HEK293 (cell line): ENCODE measurements around the gene DIP2C.
"Not testable (repeated sequence)": the region's sequence is repeated elsewhere in the genome, so short reads cannot be mapped to it uniquely, and the experiment has no call there.

Experiments
- CTCF ChIA-PET: fragments of 350-600 bp; formaldehyde crosslinking; extraction: SDS; loops from one replicate; lab custom pipeline; 2021; ENCODE audit warnings: antibody characterized with exemption; lab: Yijun Ruan, JAX
- POLR2A ChIA-PET: fragments of 300-600 bp; formaldehyde crosslinking; extraction: SDS; loops from one replicate; lab custom pipeline; 2020; ENCODE audit warnings: antibody characterized with exemption, inconsistent platforms; lab: Yijun Ruan, JAX
- H3K27ac ChIP-seq: fragments of 200-500 bp; sonication (Bioruptor generic); 2 replicates; pipeline ENCODE4 v1.5.1; 2014; ENCODE audit warnings: low read depth, low read length, control low read depth, inconsistent platforms; ENCODE audit errors: extremely low read depth
- H3K36me3 ChIP-seq, 2 experiments: fragments of 200-500 bp in 1 of 2; sonication (Bioruptor generic) in 1 of 2; 1 replicate in 1 of 2; 2 replicates in 1 of 2; pipeline ENCODE4 v1.5.1; 2014 to 2017; ENCODE audit warnings: inconsistent platforms in 2 of 2, low read length in 2 of 2; ENCODE audit not compliant: control insufficient read depth in 2 of 2, insufficient read depth in 1 of 2
- H3K4me1 ChIP-seq: fragments of 200-500 bp; sonication (Bioruptor generic); 2 replicates; pipeline ENCODE4 v1.5.1; 2014; ENCODE audit warnings: mild to moderate bottlenecking, low read length, inconsistent platforms; ENCODE audit not compliant: control insufficient read depth, insufficient read depth
- H3K4me3 ChIP-seq: 2 replicates; pipeline ENCODE4 v1.5.1; 2011; ENCODE audit warnings: low read depth, mild to moderate bottlenecking, control low read depth, low read length, moderate library complexity
- H3K9me3 ChIP-seq: fragments of 200-500 bp; sonication (Bioruptor generic); 2 replicates; pipeline ENCODE4 v1.5.1; 2014; ENCODE audit warnings: low read depth, low read length, inconsistent platforms; ENCODE audit not compliant: control insufficient read depth, insufficient read depth
- GLI2 ChIP-seq: fragments of 450-650 bp; formaldehyde crosslinking; IDR thresholded peaks from 2 replicates; pipeline ENCODE4; 2017; ENCODE audit warnings: missing biosample characterization, missing genetic modification characterization, low read depth, borderline replicate concordance
- GLI4 ChIP-seq: fragments of 450-650 bp; formaldehyde crosslinking; IDR thresholded peaks from 2 replicates; pipeline ENCODE4 v1.5.1; 2016; ENCODE audit warnings: missing biosample characterization, missing genetic modification characterization
- SP2 ChIP-seq: fragments of 450-650 bp; formaldehyde crosslinking; IDR thresholded peaks from 2 replicates; pipeline ENCODE4 v1.5.1; 2016; ENCODE audit warnings: missing biosample characterization, missing genetic modification characterization
- WT1 ChIP-seq: fragments of 450-650 bp; formaldehyde crosslinking; IDR thresholded peaks from 2 replicates; pipeline ENCODE4 v1.5.1; 2016; ENCODE audit warnings: missing biosample characterization, missing genetic modification characterization
- ZNF157 ChIP-seq: fragments of 450-650 bp; formaldehyde crosslinking; IDR thresholded peaks from 2 replicates; pipeline ENCODE4 v1.5.1; 2016; ENCODE audit warnings: missing biosample characterization, missing genetic modification characterization
- ZNF23 ChIP-seq: fragments of 450-650 bp; formaldehyde crosslinking; IDR thresholded peaks from 2 replicates; pipeline ENCODE4 v1.5.1; 2016; ENCODE audit warnings: missing biosample characterization, missing genetic modification characterization, borderline replicate concordance
- ZNF26 ChIP-seq: fragments of 450-650 bp; formaldehyde crosslinking; IDR thresholded peaks from 2 replicates; pipeline ENCODE4 v1.5.1; 2016; ENCODE audit warnings: missing biosample characterization, missing genetic modification characterization
- ZNF266 ChIP-seq: fragments of 450-650 bp; formaldehyde crosslinking; IDR thresholded peaks from 2 replicates; pipeline ENCODE4 v1.5.1; 2016; ENCODE audit warnings: missing biosample characterization, missing genetic modification characterization, low read depth
- ZNF302 ChIP-seq: fragments of 450-650 bp; formaldehyde crosslinking; IDR thresholded peaks from 2 replicates; pipeline ENCODE4 v1.5.1; 2016; ENCODE audit warnings: missing biosample characterization, missing genetic modification characterization, low read depth
- ZNF341 ChIP-seq: fragments of 450-650 bp; formaldehyde crosslinking; IDR thresholded peaks from 2 replicates; pipeline ENCODE4; 2016; ENCODE audit warnings: low read depth, missing biosample characterization, missing genetic modification characterization
- ZNF561 ChIP-seq: fragments of 450-650 bp; IDR thresholded peaks from 2 replicates; pipeline ENCODE4 v1.5.1; 2018; ENCODE audit warnings: missing biosample characterization, missing genetic modification characterization, borderline replicate concordance
- ZNF623 ChIP-seq: fragments of 450-650 bp; formaldehyde crosslinking; IDR thresholded peaks from 2 replicates; pipeline ENCODE4 v1.5.1; 2016; ENCODE audit warnings: missing biosample characterization, missing genetic modification characterization
- TF ChIP-seq, protein P1 (sequence below): fragments of 450-650 bp; formaldehyde crosslinking; IDR thresholded peaks from 2 replicates; pipeline ENCODE4 v1.5.1; 2016; ENCODE audit warnings: missing biosample characterization, missing genetic modification characterization
- TF ChIP-seq, protein P2 (sequence below): fragments of 450-650 bp; formaldehyde crosslinking; IDR thresholded peaks from 2 replicates; pipeline ENCODE4 v1.5.1; 2016; ENCODE audit warnings: missing biosample characterization, missing genetic modification characterization

DIP2C gene

DNA sequence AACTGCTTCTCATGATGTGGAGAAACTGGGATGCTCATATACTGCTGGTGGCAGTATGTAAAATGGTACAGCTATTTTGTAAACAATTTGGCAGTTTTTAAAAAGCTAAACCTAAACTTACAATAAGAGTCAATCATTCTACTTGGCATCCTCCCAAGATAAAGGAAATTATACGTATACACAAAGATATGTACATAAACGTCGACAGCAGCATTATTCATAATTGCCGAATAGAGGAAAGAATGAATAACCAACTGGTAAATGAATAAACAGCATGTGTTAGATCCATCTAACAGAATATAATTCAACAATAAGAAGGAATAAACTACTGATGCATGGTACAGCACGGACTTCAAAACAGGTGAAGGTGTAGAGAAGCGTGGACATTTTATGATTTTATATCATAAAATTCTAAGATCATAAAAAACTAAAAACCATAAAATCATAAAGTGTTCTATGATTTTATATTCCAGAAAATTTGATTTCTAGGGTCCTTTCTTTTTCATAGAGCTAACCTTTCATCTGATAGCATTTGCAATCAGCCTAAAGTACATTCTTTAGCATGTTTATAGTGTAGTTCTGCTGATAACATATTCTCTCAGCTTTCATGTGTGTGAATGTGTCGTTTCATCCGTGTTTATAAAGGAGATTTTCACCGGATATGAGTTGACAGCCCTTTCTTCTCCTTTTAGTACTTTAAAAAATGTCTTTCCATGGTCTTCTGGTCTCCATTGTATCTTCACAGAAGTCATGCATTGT is 261.5 kb downstream of the DIP2C start:
- TF ChIP-seq ZNF561: no peak
- TF ChIP-seq, all 188 proteins: peak for 0
- Histone ChIP-seq H3K4me3 (no peak overlapping the region), H3K36me3 (peaks cover 0 to 6% of the 10 kb centered on the region in 2 experiments; a peak in 1 of 3 replicates), H3K9me3 (no peaks in the 10 kb centered on the region), H3K27ac (no peak overlapping the region), H3K4me1 (no peaks in the 10 kb centered on the region)
- POLR2A ChIA-PET: no interaction called here
- CTCF ChIA-PET: interaction anchor here (0.6 to 1.4 kb wide), 3 partner anchors 11 to 65 kb away, joined by 3 to 6 read pairs (median 5); no protein-coding TSS in a partner anchor

DNA sequence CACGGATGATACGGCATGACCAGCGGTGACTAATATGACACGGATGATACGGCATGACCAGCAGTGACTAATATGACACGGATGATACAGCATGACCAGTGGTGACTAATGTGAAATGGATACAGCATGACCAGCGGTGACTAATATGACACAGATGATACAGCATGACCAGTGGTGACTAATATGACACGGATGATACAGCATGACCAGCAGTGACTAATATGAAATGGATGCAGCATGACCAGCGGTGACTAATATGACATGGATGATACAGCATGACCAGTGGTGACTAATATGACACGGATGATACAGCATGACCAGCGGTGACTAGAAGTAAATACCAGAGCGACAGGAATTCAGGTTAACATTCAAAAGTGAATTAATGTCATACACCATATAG is 264.1 kb downstream of the DIP2C start:
- POLR2A ChIA-PET, H3K4me1 ChIP-seq, H3K36me3 ChIP-seq, H3K4me3 ChIP-seq, H3K9me3 ChIP-seq, CTCF ChIA-PET, H3K27ac ChIP-seq: not testable (repeated sequence)

DNA sequence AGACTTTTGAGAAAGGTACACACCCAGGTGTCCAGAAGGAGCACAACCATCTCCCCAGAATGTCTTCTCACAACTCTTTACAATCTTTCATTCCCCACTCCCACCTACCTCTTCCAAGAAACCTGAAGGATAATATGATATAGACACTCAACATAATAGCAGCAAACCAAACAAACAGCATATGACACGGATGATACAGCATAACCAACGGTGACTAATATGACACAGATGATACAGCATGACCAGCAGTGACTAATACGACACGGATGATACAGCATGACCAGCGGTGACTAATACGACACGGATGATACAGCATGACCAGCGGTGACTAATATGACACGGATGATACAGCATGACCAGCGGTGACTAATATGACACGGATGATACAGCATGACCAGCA is 264.7 kb downstream of the DIP2C start:
- POLR2A ChIA-PET: not testable (repeated sequence)

GRCh38 chr10:423178-423577 is 266.3 kb downstream of the DIP2C start:
- H3K27ac ChIP-seq: no peak overlapping the region
- ChIA-PET POLR2A (no interaction called here), CTCF (no interaction called here)
- no peak overlapping the region for H3K4me3 ChIP-seq
- TF ChIP-seq SP2 (tag by site-specific recombination) (no peak), ZNF23 (tag by site-specific recombination) (no peak), ZNF157 (tag by site-specific recombination) (no peak), ZNF302 (tag by site-specific recombination) (no peak), ZNF623 (tag by site-specific recombination) (no peak)
- no peaks in the 10 kb centered on the region for H3K4me1 ChIP-seq
- no peaks in the 10 kb centered on the region for H3K9me3 ChIP-seq
- peaks cover 0 to 25% of the 10 kb centered on the region in 2 experiments; a peak in 1 of 3 replicates for H3K36me3 ChIP-seq

More for the DNA sequence above, 264.7 kb downstream of the DIP2C start:
- H3K4me3 ChIP-seq, H3K4me1 ChIP-seq, H3K27ac ChIP-seq, H3K9me3 ChIP-seq, CTCF ChIA-PET: not testable (repeated sequence)
- H3K36me3 ChIP-seq: peaks cover 0 to 13% of the 10 kb centered on the region in 2 experiments; a peak in 1 of 3 replicates

DNA sequence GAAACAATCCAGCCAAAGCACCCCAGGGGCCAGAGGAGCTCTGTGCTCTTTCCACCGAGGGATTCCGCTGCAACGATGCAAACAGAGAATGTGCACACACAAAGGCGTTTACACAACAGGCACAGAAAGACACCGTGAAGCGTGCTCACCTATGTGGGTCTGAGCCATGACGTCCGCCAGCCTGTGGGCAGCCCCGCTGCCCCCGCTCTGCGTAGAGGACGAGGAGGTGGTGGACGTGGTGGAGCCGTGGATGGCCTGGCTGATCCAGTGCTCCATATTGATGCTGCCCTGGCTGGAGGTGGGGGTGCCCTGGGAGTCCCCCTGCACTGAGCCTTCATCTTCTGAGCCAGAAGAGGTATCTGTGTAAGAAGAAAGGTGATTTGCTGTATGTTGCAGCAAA is 266.8 kb downstream of the DIP2C start:
- CTCF ChIA-PET: interaction anchor here (1.2 kb wide), 1 partner anchor 12 kb away, joined by 5 read pairs; no protein-coding TSS in a partner anchor
- no peaks in the 10 kb centered on the region for H3K9me3 ChIP-seq
- POLR2A ChIA-PET: no interaction called here
- no peaks in the 10 kb centered on the region for H3K4me1 ChIP-seq
- H3K27ac ChIP-seq: no peak overlapping the region
- H3K4me3 ChIP-seq: no peak overlapping the region
- peaks cover 0 to 25% of the 10 kb centered on the region in 2 experiments; a peak in 1 of 3 replicates for H3K36me3 ChIP-seq
- TF ChIP-seq GLI2 (no peak), ZNF26 (tag by site-specific recombination) (no peak), ZNF341 (tag by site-specific recombination) (no peak), WT1 (tag by site-specific recombination) (no peak), ZNF266 (tag by site-specific recombination) (no peak), GLI4 (no peak)
- TF ChIP-seq, protein P1, sequence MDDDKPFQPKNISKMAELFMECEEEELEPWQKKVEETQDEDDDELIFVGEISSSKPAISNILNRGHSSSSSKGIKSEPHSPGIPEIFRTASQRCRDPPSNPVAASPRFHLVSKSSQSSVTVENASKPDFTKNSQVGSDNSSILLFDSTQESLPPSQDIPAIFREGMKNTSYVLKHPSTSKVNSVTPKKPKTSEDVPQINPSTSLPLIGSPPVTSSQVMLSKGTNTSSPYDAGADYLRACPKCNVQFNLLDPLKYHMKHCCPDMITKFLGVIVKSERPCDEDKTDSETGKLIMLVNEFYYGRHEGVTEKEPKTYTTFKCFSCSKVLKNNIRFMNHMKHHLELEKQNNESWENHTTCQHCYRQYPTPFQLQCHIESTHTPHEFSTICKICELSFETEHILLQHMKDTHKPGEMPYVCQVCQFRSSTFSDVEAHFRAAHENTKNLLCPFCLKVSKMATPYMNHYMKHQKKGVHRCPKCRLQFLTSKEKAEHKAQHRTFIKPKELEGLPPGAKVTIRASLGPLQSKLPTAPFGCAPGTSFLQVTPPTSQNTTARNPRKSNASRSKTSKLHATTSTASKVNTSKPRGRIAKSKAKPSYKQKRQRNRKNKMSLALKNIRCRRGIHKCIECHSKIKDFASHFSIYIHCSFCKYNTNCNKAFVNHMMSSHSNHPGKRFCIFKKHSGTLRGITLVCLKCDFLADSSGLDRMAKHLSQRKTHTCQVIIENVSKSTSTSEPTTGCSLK (tag by site-specific recombination): no peak
- TF ChIP-seq, protein P2, sequence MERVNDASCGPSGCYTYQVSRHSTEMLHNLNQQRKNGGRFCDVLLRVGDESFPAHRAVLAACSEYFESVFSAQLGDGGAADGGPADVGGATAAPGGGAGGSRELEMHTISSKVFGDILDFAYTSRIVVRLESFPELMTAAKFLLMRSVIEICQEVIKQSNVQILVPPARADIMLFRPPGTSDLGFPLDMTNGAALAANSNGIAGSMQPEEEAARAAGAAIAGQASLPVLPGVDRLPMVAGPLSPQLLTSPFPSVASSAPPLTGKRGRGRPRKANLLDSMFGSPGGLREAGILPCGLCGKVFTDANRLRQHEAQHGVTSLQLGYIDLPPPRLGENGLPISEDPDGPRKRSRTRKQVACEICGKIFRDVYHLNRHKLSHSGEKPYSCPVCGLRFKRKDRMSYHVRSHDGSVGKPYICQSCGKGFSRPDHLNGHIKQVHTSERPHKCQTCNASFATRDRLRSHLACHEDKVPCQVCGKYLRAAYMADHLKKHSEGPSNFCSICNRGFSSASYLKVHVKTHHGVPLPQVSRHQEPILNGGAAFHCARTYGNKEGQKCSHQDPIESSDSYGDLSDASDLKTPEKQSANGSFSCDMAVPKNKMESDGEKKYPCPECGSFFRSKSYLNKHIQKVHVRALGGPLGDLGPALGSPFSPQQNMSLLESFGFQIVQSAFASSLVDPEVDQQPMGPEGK: no peak
